ENCODE results near the gene MBOAT1.
"Not testable (repeated sequence)": the region's sequence is repeated elsewhere in the genome, so short reads cannot be mapped to it uniquely, and the experiment has no call there.

Gene MBOAT1

DNA sequence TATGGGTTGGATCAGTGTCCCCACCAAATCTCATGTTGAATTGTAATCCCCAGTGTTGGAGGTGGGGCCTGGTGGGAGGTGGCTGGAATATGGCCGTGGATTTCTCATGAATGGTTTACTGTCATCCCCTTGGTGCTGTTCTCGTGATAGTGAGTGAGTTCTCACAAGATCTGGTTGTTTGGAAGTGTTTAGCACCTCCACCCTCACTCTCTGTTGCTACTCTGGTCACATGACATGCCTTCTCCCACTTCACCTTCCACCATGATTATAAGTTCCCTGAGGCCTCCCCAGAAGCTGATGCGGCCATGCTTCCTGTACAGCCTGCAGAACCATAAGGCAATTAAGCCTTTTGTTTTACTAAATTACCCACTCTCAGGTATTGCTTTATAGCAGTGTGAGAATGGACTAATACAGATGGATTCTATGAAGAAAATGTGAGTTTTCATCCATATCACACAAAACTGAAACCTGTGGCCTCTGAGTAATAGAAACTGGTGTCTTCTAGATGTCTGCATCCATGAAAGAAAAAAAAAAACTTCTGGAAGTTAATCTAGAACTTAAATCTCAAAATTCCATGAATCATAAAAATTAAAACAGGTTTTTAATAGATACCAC, 39.3 kb downstream of the MBOAT1 start:
- no peak for DNase-seq (ENCODE audit: low spot score)

DNA sequence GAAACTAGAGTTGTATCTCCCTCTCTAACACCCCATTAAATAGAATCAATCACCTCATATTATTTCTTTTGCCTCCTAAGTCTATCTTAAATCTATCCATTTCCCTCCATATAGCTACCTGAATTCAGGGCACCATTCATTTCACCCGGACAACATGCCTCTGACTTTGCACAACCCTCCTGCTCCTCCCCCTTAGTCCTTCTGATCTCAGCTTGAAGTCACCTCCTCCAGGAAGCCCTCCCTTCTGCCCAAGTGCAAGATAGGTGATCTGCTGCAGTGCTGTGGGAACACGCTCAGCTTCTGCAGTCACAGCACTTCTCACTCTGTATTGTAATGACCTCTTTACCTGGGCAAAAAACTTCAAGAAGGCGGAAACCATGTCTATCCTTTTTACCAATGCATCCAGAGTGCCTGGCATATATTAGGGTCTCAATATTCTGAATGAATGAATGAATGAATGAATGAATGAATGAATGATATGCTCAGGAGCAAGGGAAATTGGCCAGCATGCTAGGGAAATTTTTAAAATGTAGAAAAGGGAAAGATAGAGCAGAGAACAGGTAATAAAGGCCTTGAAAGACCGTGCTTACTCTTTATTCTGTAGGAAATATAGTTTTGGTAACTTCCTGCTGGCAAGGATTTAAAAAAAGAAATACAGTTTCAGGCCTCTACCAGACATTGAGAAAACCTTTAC, 41.7 kb downstream of the MBOAT1 start:
- DNase-seq (ENCODE audit: low spot score) = no peak

DNA sequence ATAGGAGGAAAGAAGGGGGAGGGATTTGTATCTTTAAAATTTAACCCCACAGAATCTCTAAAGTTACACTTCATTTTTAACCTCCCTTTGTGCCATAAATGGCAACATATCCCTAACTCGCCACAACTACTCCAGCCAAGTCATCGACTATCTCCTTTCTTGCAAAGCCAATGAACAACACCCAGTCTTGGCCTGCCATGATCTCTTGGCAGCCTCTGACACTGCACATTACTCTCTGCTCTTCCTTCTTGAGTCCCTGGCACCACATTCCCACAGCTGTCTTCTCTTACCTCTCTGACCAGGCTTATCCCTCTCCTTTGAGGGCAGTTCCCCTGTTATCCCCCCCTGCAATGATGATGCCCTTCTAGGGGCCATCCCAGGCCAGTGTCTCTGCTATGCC, 42.5 kb downstream of the MBOAT1 start:
- no peak for DNase-seq (ENCODE audit: low spot score)

DNA sequence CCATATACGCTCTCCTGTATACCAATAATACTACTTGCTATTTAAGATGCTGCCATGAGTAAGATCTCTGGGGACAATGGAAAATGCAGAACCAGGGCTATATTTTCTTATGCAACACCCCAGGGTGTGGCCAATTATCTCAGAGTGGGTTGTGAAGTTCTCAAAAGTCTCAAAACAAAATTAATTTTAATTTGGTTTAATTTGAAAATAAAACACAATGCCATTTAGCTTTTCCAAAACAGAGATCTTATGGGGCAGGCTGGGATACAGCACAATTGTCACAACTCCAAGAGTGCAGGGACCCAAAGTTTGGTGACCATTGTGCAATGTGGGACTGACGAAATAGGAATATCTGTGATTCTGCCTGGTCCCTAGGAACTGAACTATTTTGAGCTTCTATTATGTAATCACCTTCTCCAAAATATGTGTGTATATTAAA, 43.1 kb downstream of the MBOAT1 start:
- DNase-seq (ENCODE audit: low spot score) = no peak

DNA sequence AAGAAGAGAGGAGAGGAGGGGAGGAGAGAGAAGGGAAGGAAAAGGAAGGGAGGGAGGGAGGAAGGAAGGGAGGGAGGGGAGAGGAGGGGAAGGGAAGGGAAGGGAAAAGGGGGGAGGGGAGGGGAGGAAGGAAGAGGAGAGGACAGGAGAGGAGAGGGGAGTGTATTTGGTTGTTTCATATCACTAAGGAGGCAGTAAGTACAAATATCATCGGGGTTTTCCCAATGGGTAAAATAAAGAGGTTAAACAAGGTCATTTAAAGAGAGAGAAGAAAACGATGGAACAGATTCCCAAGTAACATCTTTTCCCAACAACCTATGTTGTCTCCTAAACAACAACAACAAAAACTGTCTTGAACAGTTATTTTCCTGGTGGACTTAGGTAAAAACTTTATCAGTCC, 43.6 kb downstream of the MBOAT1 start:
- no peak for DNase-seq (ENCODE audit: low spot score)

DNA sequence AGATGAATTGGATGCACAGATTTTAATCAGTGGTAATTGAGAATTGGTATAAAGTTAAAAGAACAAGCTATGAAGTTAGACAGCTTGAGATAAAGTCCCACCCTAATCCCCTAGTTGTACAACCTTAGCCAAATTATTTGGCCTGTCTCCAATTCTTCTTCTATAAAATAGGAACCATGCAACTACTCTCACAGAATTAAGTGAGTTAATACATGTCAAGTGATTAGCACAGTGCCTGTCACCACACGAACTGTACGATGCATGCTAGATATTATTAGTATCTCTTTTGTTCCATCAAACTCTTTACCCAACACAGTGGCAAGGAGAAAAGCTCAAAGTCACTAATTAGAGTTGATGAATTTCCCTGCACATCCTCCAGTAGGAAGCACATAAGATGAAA, 44.7 kb downstream of the MBOAT1 start:
- no peak for DNase-seq (ENCODE audit: low spot score)

DNA sequence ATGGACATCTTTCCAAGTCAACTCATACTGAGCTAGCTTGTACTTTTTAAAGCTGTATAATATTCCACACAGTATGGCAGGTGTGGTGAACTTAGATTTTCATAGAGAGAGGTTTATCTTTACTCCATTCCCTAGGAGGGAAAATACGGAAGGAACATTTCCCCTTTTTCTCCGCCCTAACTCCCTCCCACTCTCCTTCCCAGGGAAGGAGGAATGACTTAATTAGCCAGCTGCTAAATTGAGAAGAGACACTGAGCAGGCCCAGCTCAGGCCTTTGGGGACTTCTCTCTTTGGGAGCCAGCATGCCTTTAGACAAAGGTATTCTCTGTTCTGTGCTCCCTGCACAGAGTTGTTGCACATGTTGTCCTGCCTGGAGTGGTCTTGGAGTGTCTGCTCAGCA, 46.1 kb downstream of the MBOAT1 start:
- no peak for DNase-seq (ENCODE audit: low spot score)

DNA sequence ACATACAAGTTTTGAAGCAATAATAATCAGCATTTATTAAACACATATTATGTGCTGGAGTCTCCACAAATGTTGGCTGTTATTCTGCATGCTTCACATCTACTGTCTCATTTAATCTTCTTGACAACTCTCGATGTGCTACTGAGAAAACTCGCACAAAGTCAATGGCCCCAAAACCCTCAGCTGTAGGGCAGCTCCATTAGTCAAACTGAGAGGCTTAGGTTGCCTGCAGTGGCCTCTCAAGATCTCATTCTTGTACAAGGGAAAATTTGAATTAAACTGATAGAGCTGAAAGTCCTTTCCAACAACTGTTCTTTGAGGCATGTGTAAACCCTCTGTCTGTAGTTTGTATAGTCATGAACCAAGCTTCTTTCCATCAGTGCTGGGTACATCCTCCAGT, 49.8 kb downstream of the MBOAT1 start:
- no peak for DNase-seq (ENCODE audit: low spot score)

DNA sequence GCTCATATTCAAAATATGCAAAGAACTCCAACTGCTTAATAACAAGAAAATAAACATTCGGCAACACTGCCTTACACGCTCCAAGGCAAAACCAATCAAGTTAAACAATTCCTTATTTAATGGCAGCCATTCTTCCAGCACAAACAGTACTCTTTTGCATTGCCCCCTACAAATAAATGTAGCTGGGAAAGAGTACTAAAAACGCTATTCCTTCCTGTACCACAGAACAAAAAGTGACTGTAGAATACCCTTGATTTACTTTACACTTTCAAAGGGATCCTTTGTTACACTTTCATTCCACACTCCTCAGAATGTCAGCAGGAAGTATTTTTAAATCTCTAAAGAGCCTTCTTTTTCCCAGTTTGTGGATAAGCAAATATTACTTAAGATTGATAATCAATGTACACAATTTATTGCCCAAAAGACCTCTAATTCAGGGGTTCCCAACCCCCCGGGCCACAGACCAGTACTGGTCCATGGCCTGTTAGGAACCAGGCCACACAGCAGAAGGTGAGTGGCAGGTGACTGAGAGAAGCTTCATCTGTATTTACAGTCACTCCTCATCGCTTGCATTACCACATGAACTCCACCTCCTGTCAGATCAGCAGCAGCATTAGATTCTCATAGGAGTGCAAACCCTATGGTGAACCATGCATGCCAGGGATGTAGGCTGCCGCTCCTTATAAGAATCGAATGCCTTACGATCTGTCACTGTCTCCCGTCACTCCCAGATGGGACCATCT, 51.6 kb downstream of the MBOAT1 start:
- no peak for DNase-seq (ENCODE audit: low spot score)

DNA sequence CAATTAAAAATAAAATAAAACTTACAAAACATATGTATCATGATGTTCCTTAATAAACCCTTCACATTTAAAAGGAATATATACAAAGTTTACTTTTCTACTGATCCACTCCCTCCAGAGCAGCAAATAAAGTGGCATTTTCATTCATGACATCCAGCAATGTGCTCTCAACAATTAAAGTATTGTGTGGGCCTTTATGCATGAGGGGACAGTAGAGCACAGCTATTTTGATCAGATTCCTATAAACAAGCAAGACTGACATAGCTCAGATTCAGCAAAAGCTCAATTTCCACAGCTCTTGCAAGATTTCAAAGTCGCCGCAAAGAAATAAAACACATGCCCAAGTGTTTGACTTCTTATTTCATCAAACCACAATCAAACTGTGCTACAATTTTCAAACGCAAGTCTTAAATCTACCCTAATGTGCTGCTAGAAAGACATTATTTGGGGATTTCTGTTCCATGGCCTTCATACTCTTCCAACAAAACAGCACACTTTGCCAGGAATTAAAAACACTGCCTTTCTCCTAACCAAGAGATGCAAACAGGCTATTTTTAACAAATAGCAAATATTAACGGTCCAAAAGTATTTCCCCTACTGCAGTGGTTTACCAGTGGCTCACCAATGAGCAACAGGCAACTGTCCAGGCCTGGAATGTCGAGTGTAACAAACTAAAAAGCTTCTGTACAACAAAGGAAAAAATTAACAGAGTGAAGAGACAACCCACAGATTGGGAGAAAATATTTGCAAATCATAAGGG, 52.3 kb downstream of the MBOAT1 start:
- DNase-seq (ENCODE audit: low spot score) = no peak

DNA sequence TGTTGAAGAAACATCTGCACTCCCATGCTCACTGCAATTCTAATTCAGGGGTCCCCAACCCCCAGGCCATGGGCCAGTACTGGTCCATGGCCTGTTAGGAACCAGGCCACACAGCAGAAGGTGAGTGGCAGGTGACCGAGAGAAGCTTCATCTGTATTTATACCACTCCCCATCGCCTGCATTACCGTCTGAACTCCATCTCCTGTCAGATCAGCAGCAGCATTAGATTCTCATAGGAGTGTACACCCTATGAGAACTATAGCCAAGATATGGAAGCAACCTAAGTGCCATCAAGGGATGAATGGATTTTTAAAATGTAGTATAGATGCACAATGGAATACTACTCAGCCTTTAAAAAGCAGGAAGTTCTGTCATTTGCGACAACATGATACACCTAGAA, 53.2 kb downstream of the MBOAT1 start:
- DNase-seq (ENCODE audit: low spot score) = no peak

DNA sequence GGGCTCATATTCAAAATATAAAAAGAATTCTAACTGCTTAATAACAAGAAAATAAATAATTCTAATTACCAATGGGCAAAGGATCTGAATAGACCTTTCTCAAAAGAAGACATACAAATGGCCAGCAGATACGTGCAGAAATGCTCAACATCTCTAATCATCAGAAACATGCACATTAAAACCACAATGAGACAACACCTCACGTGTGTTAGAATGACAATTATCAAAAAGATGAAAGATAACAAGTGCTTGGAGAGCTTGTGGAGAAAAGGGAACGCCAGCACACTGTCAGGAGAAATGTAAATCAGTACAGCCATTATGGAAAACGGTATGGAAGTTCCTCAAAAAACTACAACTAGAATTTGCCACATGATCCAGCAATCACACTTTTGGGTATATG, 53.6 kb downstream of the MBOAT1 start:
- no peak for DNase-seq (ENCODE audit: low spot score)

DNA sequence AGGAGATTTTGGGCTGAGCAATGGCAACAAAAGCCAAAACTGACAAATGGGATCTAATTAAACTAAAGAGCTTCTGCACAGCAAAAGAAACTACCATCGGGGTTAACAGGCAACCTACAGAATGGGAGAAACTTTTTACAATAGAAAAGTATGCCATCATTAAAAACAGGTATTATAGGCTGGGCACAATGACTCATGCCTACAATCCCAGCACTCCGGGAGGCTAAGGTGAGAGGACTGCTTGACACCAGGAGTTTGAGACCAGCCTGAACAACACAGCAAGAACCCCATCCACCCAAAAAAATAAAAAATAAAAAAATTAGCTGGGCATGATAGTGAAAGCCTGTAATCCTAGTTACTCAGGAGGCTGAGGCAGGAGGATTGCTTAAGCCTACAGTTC, 55.4 kb downstream of the MBOAT1 start:
- DNase-seq (ENCODE audit: low spot score) = no peak

DNA sequence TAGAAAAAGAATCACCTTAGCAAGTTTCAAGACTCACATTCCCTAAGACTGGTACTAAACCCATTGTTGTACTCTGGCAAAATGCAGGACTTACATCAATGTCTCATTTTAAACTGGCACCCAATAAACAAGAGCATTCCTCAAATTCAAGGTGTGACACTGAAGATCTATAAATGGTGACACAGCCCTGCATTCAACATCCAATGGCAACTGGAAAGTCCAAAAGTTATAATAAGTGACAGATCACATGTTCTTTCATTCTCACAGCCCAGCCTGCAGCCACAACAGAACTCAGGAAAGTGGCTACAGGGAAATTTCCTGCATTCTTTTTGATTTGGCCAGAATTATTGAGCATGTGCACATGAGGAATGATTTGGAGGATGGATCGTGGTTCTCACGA, 57.5 kb downstream of the MBOAT1 start:
- no peak for DNase-seq (ENCODE audit: low spot score)

DNA sequence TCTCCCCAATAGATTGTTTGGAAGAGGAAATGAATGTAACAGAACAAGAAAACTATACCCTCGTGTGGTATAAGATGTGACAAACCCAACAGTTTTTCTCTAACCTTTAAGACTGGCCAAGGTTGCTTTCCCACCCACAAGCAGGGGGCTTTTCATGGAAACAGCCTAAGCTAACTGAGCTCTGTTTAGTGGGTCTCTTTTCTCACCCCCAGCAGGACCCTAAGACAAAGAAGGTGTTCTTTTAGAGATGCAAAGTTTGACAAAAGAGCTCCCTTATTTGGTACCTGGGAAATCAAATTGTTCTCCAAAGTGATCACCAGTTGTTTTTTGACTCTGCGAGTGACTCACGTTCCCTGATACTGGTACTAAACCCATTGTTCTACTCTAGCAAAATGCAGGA, 59.1 kb downstream of the MBOAT1 start:
- DNase-seq (ENCODE audit: low spot score) = no peak

DNA sequence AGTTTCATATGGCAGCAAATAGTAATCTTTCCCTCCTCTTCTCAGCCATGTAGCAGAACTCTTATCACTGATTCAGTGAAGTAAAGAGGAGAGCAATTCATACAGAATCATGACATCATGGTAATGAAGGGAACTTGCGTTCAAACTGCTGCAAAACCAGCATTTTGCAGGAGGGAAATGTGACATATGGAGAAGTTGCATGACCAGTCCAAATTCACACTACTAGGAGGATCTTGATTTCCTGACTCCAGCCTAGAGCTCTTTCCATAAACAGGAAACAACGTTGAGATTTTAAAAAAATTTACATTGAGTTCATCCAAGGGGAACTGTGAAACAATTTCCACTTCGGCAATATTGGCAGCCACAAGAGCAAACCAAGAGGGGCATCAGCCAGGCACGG, 63.8 kb downstream of the MBOAT1 start:
- no peak for DNase-seq (ENCODE audit: low spot score)

DNA sequence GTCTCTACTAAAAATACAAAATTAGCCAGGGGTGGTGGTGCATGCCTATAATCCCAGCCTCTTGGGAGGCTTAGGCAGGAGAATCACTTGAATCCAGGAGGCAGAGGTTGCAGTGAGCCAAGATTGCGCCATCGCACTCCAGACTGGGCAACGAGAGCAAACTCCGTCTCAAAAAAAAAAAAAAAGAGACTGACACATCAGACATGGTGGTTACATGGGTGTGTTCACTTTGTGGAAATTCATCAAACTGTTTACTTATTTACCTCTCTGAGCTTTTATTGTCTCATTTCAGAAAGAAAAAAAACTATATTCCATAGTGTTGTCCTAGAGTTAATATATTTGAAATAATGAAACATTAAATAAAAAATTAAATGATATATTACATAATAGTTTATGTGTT, 64.8 kb downstream of the MBOAT1 start:
- DNase-seq (ENCODE audit: low spot score) = no peak

DNA sequence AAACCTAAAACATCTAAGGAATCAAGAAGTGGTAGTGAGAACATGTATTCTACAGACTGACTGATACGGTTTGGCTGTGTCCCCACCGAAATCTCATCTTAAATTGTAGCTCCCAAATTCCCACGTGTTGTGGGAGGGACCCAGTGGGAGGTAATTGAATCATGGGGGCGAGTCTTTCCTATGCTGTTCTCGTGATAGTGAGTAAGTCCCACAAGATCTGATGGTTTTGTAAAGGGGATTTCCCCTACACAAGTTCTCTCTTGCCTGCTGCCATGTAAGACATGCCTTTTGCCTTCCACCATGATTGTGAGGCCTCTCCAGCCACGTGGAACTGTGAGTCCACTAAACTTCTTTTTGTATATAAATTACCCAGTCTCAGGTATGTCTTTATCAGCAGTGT, 65.4 kb downstream of the MBOAT1 start:
- DNase-seq (ENCODE audit: low spot score) = not testable (repeated sequence)

DNA sequence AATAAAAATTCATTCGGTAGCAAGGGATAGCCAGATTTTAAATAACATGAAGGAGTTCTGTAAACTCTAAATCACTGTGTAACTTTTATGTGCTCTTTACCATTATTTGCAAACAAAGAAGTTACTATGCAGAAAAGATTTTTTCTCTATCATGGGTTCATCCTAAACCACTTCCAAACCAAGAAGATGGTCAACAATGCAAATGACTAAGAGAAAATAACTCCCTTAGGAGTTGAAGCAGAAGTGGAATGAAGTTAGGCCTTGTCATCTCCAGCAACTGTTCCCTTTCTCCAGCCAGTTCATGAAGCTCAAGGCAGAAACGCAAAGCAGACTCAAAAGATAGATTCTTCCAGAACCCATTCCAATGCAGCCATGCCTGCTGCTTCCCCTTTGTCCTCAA, 66.0 kb downstream of the MBOAT1 start:
- no peak for DNase-seq (ENCODE audit: low spot score)

DNA sequence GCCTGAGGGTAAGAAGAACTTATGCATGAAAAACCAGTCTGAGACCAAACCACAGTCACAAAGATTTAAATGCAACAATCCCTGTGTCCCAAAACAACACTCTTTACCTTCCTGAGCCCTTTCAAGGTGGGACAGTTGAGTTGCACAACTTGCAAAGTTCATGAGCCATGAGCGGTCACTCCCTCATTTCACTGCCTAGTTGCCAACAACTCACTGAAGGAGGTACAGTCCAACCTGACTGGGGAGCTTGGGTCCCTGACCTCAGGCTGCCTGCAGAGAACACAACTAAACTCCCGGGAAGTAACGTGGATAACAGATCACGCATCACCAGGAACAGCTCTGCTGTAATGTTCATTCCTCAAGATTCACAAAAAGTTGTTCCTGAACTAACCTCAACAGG, 69.4 kb downstream of the MBOAT1 start:
- DNase-seq (ENCODE audit: low spot score) = no peak

DNA sequence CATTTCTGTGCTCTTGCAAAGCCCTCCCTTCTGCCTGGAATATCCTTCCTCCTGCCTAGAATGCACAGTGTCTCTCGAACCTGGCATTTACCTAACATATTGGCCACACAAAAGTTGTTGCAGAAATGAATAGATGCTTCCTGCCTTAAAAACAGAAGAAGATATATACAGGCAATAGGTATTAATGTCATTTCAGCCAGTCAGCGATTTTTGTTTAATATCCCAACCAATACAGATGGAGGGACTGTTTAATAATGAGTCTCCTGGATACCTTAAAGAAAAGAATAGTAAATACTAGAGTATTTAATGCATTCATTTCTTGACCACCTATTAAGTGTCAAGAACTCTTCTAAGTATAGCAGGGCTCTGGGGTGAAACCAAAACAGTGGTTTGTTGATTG, 70.3 kb downstream of the MBOAT1 start:
- no peak for DNase-seq (ENCODE audit: low spot score)

DNA sequence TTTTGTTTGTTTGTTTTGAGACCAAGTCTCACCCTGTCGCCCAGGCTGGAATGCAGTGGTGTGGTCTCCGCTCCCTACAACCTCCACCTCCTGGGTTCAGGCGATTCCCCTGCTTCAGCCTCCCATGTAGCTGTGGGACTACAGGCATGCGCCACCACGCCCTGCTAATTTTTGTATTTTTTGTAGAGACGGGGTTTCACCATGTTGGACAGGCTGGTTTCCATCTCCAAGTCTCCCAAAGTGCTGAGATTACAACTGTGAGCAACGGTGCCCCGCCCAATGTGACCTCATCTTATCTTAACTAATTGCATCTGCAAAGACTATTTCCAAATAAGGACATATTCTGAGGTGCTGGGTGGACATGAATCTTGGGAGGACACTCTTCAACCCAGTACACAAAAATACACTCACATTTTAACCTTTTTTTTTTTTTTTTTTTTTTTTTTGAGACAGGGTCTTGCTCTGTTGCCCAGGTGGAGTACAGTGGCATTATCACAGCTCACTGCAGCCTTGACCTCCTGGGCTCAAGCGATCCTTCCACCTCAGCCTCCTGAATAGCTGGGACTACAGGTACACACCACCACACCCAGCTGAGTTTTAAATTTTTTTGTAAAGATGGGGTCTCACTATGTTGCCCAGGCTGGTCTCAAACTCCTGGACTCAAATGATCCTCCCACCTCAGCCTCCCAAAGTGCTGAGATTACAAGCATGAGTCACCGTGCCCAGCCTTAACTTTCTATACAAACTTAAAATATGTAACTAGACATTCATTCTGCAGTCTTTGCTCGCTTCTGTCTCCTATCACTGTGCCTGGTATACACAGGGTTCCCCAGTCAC, 72.9 kb downstream of the MBOAT1 start:
- DNase-seq (ENCODE audit: low spot score) = not testable (repeated sequence)
